Tongue (tissue), 2 donors: ENCODE measurements around the gene EPC2. TPM values are rescaled to one million over a fixed set of nuclear protein-coding genes. Genes with fewer than 3 reads are reported as not detected.
"Not testable (repeated sequence)": the region's sequence is repeated elsewhere in the genome, so short reads cannot be mapped to it uniquely, and the experiment has no call there.

Source experiments
- DNase-seq: peaks from one replicate; pipeline ENCODE4 v3.0.0-alpha.2; 2015
- total RNA-seq: library from RNA; depleted of rRNA; stranded (reverse); fragments of >200 nt; gene quantifications from one replicate; pipeline ENCODE4 v1.2.3, GENCODE V29; 2014

Gene EPC2
- total RNA-seq, 1 donor from 2014 or later = 45.2 TPM

- DNase-seq = peak; percentile 7
Measured at GRCh38 chr2:148730085-148730484, 85.5 kb downstream of the EPC2 start.

- DNase-seq = no peak
Measured at GRCh38 chr2:148737742-148738141, 93.2 kb downstream of the EPC2 start.

- no peak for DNase-seq
Measured at GRCh38 chr2:148739454-148740105, 95.0 kb downstream of the EPC2 start.

- DNase-seq = no peak
Measured at GRCh38 chr2:148742373-148742772, 97.8 kb downstream of the EPC2 start.

GRCh38 chr2:148745151-148745851 lies 100.8 kb downstream of the EPC2 start:
- DNase-seq = no peak

GRCh38 chr2:148746973-148747372 lies 102.4 kb downstream of the EPC2 start:
- no peak for DNase-seq

- DNase-seq = no peak
Measured at GRCh38 chr2:148751907-148752306, 107.4 kb downstream of the EPC2 start.

- no peak for DNase-seq
Measured at GRCh38 chr2:148752977-148753376, 108.4 kb downstream of the EPC2 start.

GRCh38 chr2:148754864-148755263 lies 110.3 kb downstream of the EPC2 start:
- DNase-seq = peak; percentile 13

GRCh38 chr2:148756292-148756975 lies 111.9 kb downstream of the EPC2 start:
- DNase-seq = no peak

GRCh38 chr2:148764815-148765214 lies 120.3 kb downstream of the EPC2 start:
- no peak for DNase-seq

GRCh38 chr2:148770047-148770446 lies 125.5 kb downstream of the EPC2 start:
- no peak for DNase-seq

GRCh38 chr2:148781544-148781943 lies 137.0 kb downstream of the EPC2 start:
- DNase-seq = no peak

GRCh38 chr2:148789059-148789458 lies 144.5 kb downstream of the EPC2 start:
- no peak for DNase-seq

- not testable (repeated sequence) for DNase-seq
Measured at GRCh38 chr2:148790172-148790571, 145.6 kb downstream of the EPC2 start.

- DNase-seq = no peak
Measured at GRCh38 chr2:148794558-148794957, 150.0 kb downstream of the EPC2 start.

- no peak for DNase-seq
Measured at GRCh38 chr2:148796735-148797512, 152.4 kb downstream of the EPC2 start.

GRCh38 chr2:148802448-148803220 lies 158.1 kb downstream of the EPC2 start:
- no peak for DNase-seq

- DNase-seq = no peak
Measured at GRCh38 chr2:148810081-148810480, 165.5 kb downstream of the EPC2 start.

GRCh38 chr2:148812306-148812705 lies 167.8 kb downstream of the EPC2 start:
- DNase-seq = peak; percentile 8

- DNase-seq = no peak
Measured at GRCh38 chr2:148813603-148814065, 169.1 kb downstream of the EPC2 start.
